HG03469 (cell line): Measurements from ENCODE around the gene MEA1.
A peak's percentile ranks its signal among the peaks of the same experiment; 100 is the strongest.
"Not testable (repeated sequence)": the region's sequence is repeated elsewhere in the genome, so short reads cannot be mapped to it uniquely, and the experiment has no call there.

Source experiments
- ATAC-seq: cut with Tn5 transposase; IDR thresholded peaks from one replicate; pipeline ENCODE4 v1.9.1; 2021; ENCODE audit warnings: mild to moderate bottlenecking, moderate library complexity, moderate number of reproducible peaks; ENCODE audit not compliant: unreplicated experiment

MEA1 gene

GRCh38 chr6:43013843-43014433 is at the start of gene MEA1, which contains the start of gene KLHDC3:
MEA1 (minus strand) TSS chr6:43013946; CDS start chr6:43013813, 133 bp downstream.
KLHDC3 (plus strand) TSS chr6:43014249; CDS start chr6:43017193, 2,944 bp downstream.
- peak; percentile 80 for ATAC-seq

- no peak for ATAC-seq
These were observed 49.1 kb upstream of the MEA1 start for GRCh38 chr6:43062818-43063217.

DNA sequence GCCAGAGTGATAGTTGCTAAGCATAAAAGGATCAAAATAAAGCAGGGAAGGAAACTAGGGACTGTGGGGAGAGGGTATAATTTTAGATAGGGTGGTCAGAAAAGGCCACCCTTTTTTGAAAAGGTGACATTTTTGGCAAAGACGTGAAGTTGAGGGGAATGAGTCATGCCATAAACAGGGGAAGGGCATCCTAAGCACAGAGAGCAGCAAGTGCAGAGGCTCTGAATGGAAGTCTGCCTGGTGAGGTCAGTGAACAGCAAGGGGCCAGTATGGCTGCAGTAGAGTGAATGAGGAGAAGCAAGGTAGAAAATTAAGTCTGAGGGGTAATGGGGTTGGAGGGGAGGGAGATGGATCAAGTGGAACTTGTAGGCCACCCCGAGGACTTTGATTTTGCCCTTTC is 48.1 kb upstream of the MEA1 start:
- no peak for ATAC-seq

- ATAC-seq = no peak
These were observed 47.2 kb upstream of the MEA1 start for GRCh38 chr6:43060755-43061633.

DNA sequence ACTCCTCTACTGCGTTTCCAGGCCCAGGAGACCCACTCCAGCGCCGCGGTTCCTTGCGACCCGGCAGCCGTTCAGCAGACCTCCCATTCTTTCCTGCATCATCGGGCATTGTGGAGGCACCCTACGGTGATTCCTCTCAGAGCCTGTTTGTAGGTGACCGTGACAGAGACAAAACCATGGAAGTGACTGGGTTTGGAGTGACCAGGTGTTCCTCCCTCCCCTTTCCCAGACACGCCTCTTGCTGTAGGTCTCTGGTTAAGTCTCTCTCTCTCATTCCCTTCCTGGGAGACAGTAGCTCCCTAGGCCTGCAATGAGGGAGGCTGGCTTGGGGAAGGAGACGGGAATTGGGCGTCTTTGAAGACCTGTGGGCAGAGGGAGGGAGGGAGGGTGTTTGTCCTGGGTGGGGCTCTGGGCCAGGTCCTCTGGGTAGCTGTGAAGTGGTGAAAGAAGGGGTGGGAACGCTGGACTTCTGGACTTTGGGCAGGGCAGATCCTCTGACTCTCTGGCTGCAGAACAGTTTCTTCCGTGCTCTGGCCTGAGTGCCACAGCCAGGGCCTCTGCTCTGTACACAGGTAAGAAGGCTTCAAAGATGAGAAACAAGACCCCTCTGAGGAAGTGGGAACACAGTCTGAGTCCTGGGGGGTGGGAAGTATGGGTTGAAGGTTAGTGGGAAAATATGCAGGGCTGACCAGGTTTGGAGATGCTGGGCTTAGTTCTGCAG is 46.4 kb upstream of the MEA1 start:
- ATAC-seq = peak; percentile 5

DNA sequence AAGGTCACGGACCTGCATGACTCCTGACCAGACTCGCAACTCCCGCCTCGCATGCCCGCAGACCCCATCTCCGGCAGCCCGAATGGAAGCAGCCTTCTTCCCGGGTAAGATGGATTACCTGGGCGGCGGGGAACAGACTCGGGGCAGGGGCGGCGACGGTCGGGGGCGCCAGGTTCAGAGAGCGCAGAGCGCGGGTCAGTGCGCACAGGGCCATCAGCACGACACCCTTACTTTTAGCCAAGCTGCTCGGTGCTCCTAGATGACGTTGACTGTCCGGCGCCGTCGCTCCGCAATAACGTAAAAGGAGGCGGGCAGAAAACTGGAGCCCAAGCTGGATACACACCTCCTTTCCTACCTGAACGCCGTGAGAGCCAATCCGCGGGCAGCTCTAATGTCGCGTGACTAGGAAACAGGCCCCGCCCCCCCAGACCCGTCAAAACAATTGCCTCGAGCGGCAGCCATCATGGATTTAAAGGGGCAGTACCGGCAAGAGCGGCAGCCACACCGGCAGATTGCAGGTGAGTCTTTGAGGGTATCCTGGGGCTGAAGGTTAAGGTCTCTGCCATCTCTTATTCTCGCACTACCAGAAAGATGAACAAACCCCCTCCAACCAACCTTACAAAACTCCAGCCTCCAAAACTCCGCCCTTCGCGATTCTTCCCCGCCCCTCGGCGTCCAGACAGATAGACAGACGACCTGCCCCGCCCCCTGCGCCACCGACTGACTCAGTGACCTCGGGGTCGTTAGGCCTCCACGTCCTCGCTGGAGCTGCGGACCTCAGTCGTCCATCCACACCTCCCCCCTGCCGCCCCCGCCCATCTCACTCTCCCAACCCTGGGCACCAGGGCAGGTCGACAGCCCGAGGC is 45.7 kb upstream of the MEA1 start, which contains the start of the genes KLC4 and MRPL2:
Gene KLC4, plus strand, starts transcription at position 464 of the 866 bp plus-strand sequence. CDS start 1,705 bp downstream, outside the sequence.
Gene MRPL2, minus strand, starts transcription at position 267 of the 866 bp plus-strand sequence. Its CDS starts 53 bp downstream, at position 214.
- ATAC-seq = peak; percentile 78

- no peak for ATAC-seq
These were observed 44.8 kb upstream of the MEA1 start for GRCh38 chr6:43058531-43058930.

GRCh38 chr6:43055966-43056365 is 42.2 kb upstream of the MEA1 start:
- no peak for ATAC-seq

- no peak for ATAC-seq
These were observed 40.6 kb upstream of the MEA1 start for GRCh38 chr6:43054206-43054943.

DNA sequence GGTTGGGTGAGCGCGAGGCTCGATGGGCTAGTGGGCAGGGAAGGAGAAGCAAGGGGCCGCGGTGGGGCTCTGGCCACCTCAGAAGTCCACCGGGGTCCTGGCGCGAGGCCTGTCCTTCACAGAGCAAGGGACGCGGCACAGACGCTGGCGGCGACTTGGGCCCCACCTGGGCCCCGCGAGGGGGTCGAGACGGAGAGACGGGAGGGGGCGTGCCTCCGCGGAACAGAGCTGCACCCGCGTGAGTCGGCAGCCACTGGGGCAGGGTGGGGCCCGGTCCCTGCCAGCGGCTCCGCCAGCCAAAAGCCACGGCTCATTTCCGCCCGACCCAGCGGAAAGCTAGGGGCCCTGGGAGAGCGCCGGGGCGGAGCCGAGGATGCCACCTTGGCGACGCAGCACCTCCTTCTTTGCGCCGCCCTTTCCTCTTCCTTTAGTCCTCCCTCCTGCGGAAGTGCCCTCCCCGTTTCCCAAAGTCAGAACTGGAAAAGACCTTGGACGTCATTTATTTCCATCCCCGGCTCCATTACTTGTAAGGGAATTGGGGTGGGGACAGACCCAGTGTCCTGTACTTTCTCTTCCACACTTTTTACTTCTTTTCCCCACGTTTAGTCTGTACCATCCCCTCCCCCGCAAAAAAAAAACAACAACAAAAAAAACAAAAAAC is 39.9 kb upstream of the MEA1 start, which contains the start of gene CUL7:
Gene CUL7, minus strand, starts transcription at position 307 of the 661 bp plus-strand sequence. CDS start 1,063 bp downstream, outside the sequence.
- peak; percentile 66 for ATAC-seq

DNA sequence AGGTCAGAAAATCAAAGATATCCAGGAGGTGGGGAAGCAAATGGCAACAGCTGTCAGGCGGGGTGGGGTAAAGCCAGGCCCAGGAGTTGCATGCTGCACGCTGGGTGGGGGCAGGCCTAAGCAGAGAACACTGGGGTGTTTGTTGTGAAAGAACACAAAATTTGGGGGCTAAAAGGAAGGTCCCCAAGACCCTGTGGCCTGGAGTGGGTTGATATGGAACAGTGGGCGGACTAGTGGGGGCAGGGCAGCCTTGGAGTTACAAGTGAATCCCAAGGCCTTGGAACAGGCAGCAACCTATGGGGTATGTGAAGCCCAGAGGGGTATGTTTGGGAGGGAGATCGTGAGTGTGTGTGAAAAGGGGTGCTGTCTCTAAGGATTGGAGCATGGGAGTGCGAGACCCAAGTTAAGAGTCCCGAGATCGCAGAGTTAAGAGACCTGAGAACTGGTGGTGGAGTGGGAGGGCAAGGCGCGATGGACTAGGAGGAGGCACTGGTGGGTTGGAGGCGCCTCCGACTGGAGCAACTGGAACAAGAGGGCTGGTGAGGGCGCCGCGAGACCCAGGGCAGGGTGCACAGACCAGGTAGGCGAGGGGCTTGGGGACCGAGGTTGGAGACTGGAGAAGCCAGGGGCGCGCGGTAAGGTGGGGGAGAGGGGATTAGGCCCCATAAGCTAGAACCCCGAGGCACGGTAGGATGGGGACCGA is 39.2 kb upstream of the MEA1 start:
- no peak for ATAC-seq

DNA sequence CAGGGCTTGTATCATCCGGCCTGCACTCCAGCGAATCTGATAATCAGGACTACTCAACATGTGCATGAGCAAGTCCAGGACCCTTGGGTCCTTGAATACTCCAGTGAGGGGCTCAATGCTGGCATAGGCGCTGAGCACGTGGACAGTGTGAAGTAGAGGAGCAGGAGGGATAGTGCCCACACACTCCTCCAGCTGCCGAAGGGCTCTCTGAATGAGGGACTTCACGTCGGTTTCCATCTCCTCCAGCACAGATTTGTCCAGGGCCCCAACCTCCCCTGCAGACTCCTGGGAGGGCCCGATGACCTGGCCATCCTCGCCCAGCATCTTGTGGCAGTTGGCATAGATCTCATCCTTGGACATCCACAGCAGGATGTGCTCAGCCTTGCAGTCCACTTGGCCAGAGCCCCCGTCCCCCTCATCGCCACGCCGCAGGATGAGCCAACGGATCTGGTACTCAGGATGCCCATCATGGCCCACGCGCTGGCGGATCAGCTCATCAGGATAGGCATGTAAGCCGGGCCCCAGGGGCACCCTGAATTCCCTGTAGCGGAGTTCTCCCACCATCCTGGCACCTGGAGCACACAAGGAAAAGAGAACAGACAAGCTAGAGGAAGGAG is 38.6 kb upstream of the MEA1 start:
- ATAC-seq = no peak

GRCh38 chr6:43050981-43051380 is 37.2 kb upstream of the MEA1 start:
- no peak for ATAC-seq

GRCh38 chr6:43047998-43048397 is 34.3 kb upstream of the MEA1 start:
- ATAC-seq = no peak

DNA sequence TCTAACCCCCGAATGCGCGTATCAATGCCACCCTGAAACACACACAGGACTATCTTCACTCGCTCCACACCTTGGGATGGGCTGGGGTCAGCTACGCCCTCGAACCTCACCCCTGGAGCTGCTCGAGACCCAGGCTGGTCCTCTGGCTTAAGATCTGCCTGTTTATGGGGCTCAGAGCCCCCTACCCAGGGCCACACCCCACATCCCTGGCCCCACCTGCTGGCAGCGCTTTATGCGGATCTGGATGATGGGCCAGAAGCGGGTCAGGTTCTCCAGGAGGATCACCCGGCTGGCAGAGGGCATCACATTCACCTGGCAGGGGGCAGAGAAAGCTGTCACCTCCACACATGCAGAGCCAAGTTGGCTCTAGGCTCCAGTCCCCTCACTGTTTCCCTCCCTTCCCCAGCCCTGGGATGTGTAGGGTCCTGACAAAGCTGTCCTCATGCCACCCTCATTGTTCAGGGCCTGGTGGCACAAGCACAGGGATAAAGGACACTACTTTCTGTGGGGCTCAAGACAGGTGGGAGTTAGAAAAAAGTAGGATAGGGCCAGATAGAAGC is 31.7 kb upstream of the MEA1 start:
- ATAC-seq = no peak

- no peak for ATAC-seq
These were observed 29.6 kb upstream of the MEA1 start for GRCh38 chr6:43043310-43043709.

- not testable (repeated sequence) for ATAC-seq
These were observed 27.7 kb upstream of the MEA1 start for GRCh38 chr6:43041475-43041874.
